GM12878 (cell line): ENCODE data around the gene CRYBG3. TPM values are rescaled to one million over a fixed set of nuclear protein-coding genes. Genes with fewer than 3 reads are reported as not detected.

Experiments
- ATAC-seq: fragments of 200-7000 bp; cut with Tn5 transposase; 3 replicates; pipeline ENCODE4 v1.9.1; 2020; ENCODE audit warnings: mild to moderate bottlenecking, moderate library complexity
- BruUV-seq: library from RNA; stranded (reverse); fragments of 400-500 nt; replicated peaks from 2 replicates; lab custom pipeline; 2021; lab: Mats Ljungman, UMichigan
- CTCF ChIA-PET: fragments of 300-600 bp; sonication (Branson Sonifier 250); formaldehyde crosslinking; extraction: SDS; loops from one replicate; lab custom pipeline; 2021; ENCODE audit warnings: inconsistent platforms; lab: Yijun Ruan, JAX
- POLR2A ChIA-PET: fragments of 350-600 bp; formaldehyde crosslinking; extraction: SDS; loops from one replicate; lab custom pipeline; 2021; ENCODE audit warnings: inconsistent platforms; lab: Charles Lee
- RAD21 ChIA-PET: fragments of 300-600 bp; sonication (Branson Sonifier 250); formaldehyde crosslinking; loops from one replicate; lab custom pipeline; 2023; ENCODE audit warnings: antibody characterized with exemption; ENCODE audit not compliant: unreplicated experiment; lab: Charles Lee
- SMC1A ChIA-PET: fragments of 300-600 bp; sonication (Branson Sonifier 250); formaldehyde crosslinking; loops from one replicate; lab custom pipeline; 2023; ENCODE audit not compliant: unreplicated experiment, uncharacterized antibody; lab: Charles Lee
- DNase-seq: peaks from one replicate; pipeline ENCODE4 v3.0.0-alpha.2; 2011; ENCODE audit warnings: low read depth, low spot score
- FAIRE-seq: peaks from 3 replicates; lab custom pipeline; 2011; peaks lifted over from hg19 to GRCh38; lab: Jason Lieb, UNC
- H2AFZ ChIP-seq: 2 replicates; pipeline ENCODE4 v1.6.0; 2011; ENCODE audit warnings: low read depth, low read length, control low read depth; ENCODE audit not compliant: control insufficient read depth
- H3K27ac ChIP-seq: 2 replicates; pipeline ENCODE4 v1.5.1; 2011; ENCODE audit warnings: control low read depth; ENCODE audit not compliant: control insufficient read depth, insufficient read depth
- H3K27me3 ChIP-seq, 2 experiments: replicated peaks in 1 of 2; 2 replicates each; pipeline versions ENCODE4 v1.6.0 to v1.6.1; 2011; ENCODE audit warnings: low read length in 1 of 2; ENCODE audit not compliant: control insufficient read depth in 2 of 2, insufficient read depth in 2 of 2
- H3K36me3 ChIP-seq, 2 experiments: 2 replicates each; pipeline ENCODE4 v1.5.1; 2011; ENCODE audit warnings: low read length in 1 of 2; ENCODE audit not compliant: control insufficient read depth in 2 of 2, insufficient read depth in 2 of 2
- H3K4me1 ChIP-seq: 2 replicates; pipeline ENCODE4 v1.6.1; 2011; ENCODE audit warnings: mild to moderate bottlenecking, low read length, moderate library complexity, mixed read lengths; ENCODE audit not compliant: control insufficient read depth, insufficient read depth
- H3K4me2 ChIP-seq: 2 replicates; pipeline ENCODE4 v1.6.0; 2011; ENCODE audit warnings: control low read depth; ENCODE audit not compliant: control insufficient read depth, insufficient read depth
- H3K4me3 ChIP-seq: fragments of 200-600 bp; sonication (generic); 2 replicates; pipeline ENCODE4 v1.5.1; 2016
- H3K79me2 ChIP-seq: 2 replicates; pipeline ENCODE4 v1.6.0; 2011; ENCODE audit warnings: low read length; ENCODE audit not compliant: control insufficient read depth, insufficient read depth
- H3K9ac ChIP-seq: 2 replicates; pipeline ENCODE4 v1.8.0; 2011; ENCODE audit warnings: low read length, control low read depth, mixed read lengths; ENCODE audit not compliant: control insufficient read depth, insufficient read depth
- H3K9me3 ChIP-seq: replicated peaks from 3 replicates; pipeline ENCODE4 v1.5.1; 2011; ENCODE audit warnings: mild to moderate bottlenecking, low read length; ENCODE audit not compliant: control insufficient read depth, insufficient read depth
- H4K20me1 ChIP-seq: 2 replicates; pipeline ENCODE4 v1.6.0; 2011; ENCODE audit not compliant: control insufficient read depth, insufficient read depth
- ASH2L ChIP-seq: fragments of 300-600, 200-600 bp; sonication (generic); IDR thresholded peaks from 2 replicates; pipeline ENCODE4 v1.6.1; 2017; ENCODE audit warnings: low read depth, mild to moderate bottlenecking, borderline replicate concordance
- CREB1 ChIP-seq: IDR thresholded peaks from 2 replicates; pipeline ENCODE4 v1.6.1; 2012; ENCODE audit warnings: low read depth, mild to moderate bottlenecking, inconsistent platforms
- EED ChIP-seq: sonication (generic); IDR thresholded peaks from 2 replicates; pipeline ENCODE4 v1.6.1; 2016; ENCODE audit warnings: antibody characterized with exemption, low read depth
- HCFC1 ChIP-seq: fragments of 150-350 bp; IDR thresholded peaks from 2 replicates; pipeline ENCODE4 v1.6.1; 2014; ENCODE audit warnings: low read length
- NBN ChIP-seq: fragments of 450-650 bp; IDR thresholded peaks from 2 replicates; pipeline ENCODE4 v1.6.1; 2016
- NFXL1 ChIP-seq: fragments of 450-650 bp; IDR thresholded peaks from 2 replicates; pipeline ENCODE4 v1.6.1; 2017; ENCODE audit warnings: antibody characterized with exemption, mild to moderate bottlenecking, borderline replicate concordance
- NFYA ChIP-seq: IDR thresholded peaks from 2 replicates; pipeline ENCODE4 v1.6.1; 2011; ENCODE audit warnings: low read depth, mild to moderate bottlenecking, low read length, improper control_type of control experiment, borderline replicate concordance
- POLR2AphosphoS5 ChIP-seq: IDR thresholded peaks from 2 replicates; pipeline ENCODE4 v1.6.1; 2011; ENCODE audit warnings: mild to moderate bottlenecking, low read length, inconsistent platforms
- POU2F2 ChIP-seq: IDR thresholded peaks from 3 replicates; pipeline ENCODE4 v1.6.1; 2011; ENCODE audit warnings: low read depth, mild to moderate bottlenecking, low read length, borderline replicate concordance
- TBL1XR1 ChIP-seq: IDR thresholded peaks from 2 replicates; pipeline ENCODE4 v1.6.1; 2012; ENCODE audit warnings: low read depth, low read length, improper control_type of control experiment
- WRNIP1 ChIP-seq: IDR thresholded peaks from 2 replicates; pipeline ENCODE4 v1.6.1; 2011; ENCODE audit warnings: low read depth, low read length, improper control_type of control experiment, borderline replicate concordance
- WGBS: methylation state at CpG from one replicate; pipeline ENCODE4 v1.1.6; 2016; ENCODE audit warnings: low lambda C conversion rate; ENCODE audit not compliant: insufficient replicate concordance, insufficient coverage; ENCODE audit errors: missing lambda C conversion rate; 5-methylcytosine and 5-hydroxymethylcytosine counted together
- in situ Hi-C: fragments of 300-500 bp; cut with MboI; formaldehyde crosslinking; loops from 9 replicates; pipeline ENCODE4 v1.14.3; 2018; ENCODE audit warnings: mixed read lengths
- intact Hi-C: fragments of 100-400 bp; cut with micrococcal nuclease; formaldehyde crosslinking; loops from one replicate; pipeline ENCODE4 v1.14.2; 2022; ENCODE audit not compliant: unreplicated experiment
- polyA plus RNA-seq, 11 experiments: library from polyadenylated mRNA; depleted of rRNA in 4 of 11; unstranded in 6 of 11; stranded (reverse) in 5 of 11; fragments of >200 nt; fragmentation: Nextera tagmentation in 4 of 11; fragmentation: Illumina TruSeq in 1 of 11; extraction: Ambion mirVana in 4 of 11; extraction: Trizol in 1 of 11; gene quantifications; 1 replicate in 1 of 11; 2 replicates in 10 of 11; pipeline versions ENCODE4 v1.2.1 to v1.2.3, GENCODE V29; 2011 to 2016; ENCODE audit warnings: inconsistent platforms in 2 of 11, missing spikeins in 2 of 11, low read depth in 1 of 11
- total RNA-seq, 4 experiments: library from RNA; depleted of rRNA in 3 of 4; stranded (reverse); fragments of >200 nt in 3 of 4; fragmentation: Illumina TruSeq in 1 of 4; extraction: Trizol in 1 of 4; gene quantifications; 2 replicates each; pipeline versions ENCODE4 v1.2.1 to v1.2.3, GENCODE V29; 2013 to 2021
- TF ChIP-seq, protein P1 (sequence below): fragments of 450-650 bp; formaldehyde crosslinking; IDR thresholded peaks from 2 replicates; pipeline ENCODE4 v1.5.0; 2022; ENCODE audit warnings: mild to moderate bottlenecking, missing genetic modification characterization
- TF ChIP-seq, protein P2 (sequence below): IDR thresholded peaks from 2 replicates; pipeline ENCODE4 v1.6.1; 2011; ENCODE audit warnings: borderline replicate concordance, low read depth, mild to moderate bottlenecking, moderate library complexity, low read length; ENCODE audit not compliant: insufficient read depth, poor library complexity, severe bottlenecking

CRYBG3 gene
- total and polyA plus RNA-seq, 10 of the 15 experiments (the other 5 are each of a cell fraction or from before 2014, with no cell fraction given) = 0.11 to 5.4 (median 1.6) TPM

DNA sequence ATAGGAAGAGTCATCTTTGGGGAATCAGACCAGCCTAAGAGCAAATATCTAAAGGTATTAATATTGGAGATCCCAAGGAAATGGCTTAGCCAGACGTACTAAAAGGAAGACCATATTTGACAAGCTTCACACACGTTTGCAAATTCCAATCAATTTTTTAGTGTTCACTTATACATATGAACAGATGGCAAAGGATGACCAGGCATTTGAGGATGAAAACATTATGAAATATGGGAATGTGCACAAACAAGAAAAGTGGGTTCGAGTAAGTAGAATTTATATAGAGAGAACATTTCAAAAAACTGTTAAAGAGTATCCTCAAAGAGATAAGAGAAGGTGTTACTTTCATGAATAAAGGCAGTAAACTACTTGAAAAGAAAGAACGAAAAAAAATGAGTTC, 25.9 kb upstream of the CRYBG3 start:
- POLR2A ChIA-PET = interaction anchor here (2.6 kb wide), 1 partner anchor 226 kb away, joined by 6 read pairs; no protein-coding TSS in a partner anchor
- FAIRE-seq = no peak
- TF ChIP-seq CREB1 (no peak), EED (no peak), NFYA (no peak), NFXL1 (no peak), TBL1XR1 (no peak), WRNIP1 (no peak), ASH2L (no peak), POU2F2 (no peak), NBN (no peak), HCFC1 (no peak), POLR2AphosphoS5 (no peak)
- TF ChIP-seq, protein P1, sequence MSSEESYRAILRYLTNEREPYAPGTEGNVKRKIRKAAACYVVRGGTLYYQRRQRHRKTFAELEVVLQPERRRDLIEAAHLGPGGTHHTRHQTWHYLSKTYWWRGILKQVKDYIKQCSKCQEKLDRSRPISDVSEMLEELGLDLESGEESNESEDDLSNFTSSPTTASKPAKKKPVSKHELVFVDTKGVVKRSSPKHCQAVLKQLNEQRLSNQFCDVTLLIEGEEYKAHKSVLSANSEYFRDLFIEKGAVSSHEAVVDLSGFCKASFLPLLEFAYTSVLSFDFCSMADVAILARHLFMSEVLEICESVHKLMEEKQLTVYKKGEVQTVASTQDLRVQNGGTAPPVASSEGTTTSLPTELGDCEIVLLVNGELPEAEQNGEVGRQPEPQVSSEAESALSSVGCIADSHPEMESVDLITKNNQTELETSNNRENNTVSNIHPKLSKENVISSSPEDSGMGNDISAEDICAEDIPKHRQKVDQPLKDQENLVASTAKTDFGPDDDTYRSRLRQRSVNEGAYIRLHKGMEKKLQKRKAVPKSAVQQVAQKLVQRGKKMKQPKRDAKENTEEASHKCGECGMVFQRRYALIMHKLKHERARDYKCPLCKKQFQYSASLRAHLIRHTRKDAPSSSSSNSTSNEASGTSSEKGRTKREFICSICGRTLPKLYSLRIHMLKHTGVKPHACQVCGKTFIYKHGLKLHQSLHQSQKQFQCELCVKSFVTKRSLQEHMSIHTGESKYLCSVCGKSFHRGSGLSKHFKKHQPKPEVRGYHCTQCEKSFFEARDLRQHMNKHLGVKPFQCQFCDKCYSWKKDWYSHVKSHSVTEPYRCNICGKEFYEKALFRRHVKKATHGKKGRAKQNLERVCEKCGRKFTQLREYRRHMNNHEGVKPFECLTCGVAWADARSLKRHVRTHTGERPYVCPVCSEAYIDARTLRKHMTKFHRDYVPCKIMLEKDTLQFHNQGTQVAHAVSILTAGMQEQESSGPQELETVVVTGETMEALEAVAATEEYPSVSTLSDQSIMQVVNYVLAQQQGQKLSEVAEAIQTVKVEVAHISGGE (CRISPR knock-in tag) = no peak
- TF ChIP-seq, protein P2, sequence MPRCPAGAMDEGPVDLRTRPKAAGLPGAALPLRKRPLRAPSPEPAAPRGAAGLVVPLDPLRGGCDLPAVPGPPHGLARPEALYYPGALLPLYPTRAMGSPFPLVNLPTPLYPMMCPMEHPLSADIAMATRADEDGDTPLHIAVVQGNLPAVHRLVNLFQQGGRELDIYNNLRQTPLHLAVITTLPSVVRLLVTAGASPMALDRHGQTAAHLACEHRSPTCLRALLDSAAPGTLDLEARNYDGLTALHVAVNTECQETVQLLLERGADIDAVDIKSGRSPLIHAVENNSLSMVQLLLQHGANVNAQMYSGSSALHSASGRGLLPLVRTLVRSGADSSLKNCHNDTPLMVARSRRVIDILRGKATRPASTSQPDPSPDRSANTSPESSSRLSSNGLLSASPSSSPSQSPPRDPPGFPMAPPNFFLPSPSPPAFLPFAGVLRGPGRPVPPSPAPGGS = no peak

More for the DNA sequence above, 25.9 kb upstream of the CRYBG3 start:
- Histone ChIP-seq H3K27ac (no peak overlapping the region), H3K9me3 (no peaks in the 10 kb centered on the region), H3K9ac (no peak overlapping the region), H3K4me3 (no peak overlapping the region), H3K36me3 (no peaks in the 10 kb centered on the region), H3K79me2 (no peaks in the 10 kb centered on the region), H3K4me1 (no peaks in the 10 kb centered on the region), H2AFZ (no peak overlapping the region), H3K27me3 (no peaks in the 10 kb centered on the region), H4K20me1 (no peaks in the 10 kb centered on the region), H3K4me2 (no peak overlapping the region)
- RAD21 ChIA-PET = interaction anchor here (4.4 kb wide), 1 partner anchor 227 kb away, joined by 40 read pairs; no protein-coding TSS in a partner anchor
- CTCF ChIA-PET = interaction anchor here (0.6 to 5.6 kb wide), 5 partner anchors 12 to 417 kb away, joined by 3 to 153 read pairs (median 3); no protein-coding TSS in a partner anchor
- SMC1A ChIA-PET = interaction anchor here (0.9 to 4.8 kb wide), 3 partner anchors 8 to 231 kb away, joined by 4 to 50 read pairs (median 7); no protein-coding TSS in a partner anchor
- no peak for ATAC-seq
- no TSS peak for BruUV-seq
- DNase-seq = no peak
- 93% methylated on average over 4 of the region's 4 CpGs for WGBS
- in situ Hi-C loops = loop anchor here (10.0 kb wide), 1 partner anchor 539 kb away; no protein-coding TSS in a partner anchor
- intact Hi-C loops = loop anchor here (10.0 kb wide), 1 partner anchor 539 kb away; no protein-coding TSS in a partner anchor
